Gastrocnemius medialis (tissue), 4 donors: ENCODE measurements around the gene SH2D3A. TPM values are rescaled to one million over a fixed set of nuclear protein-coding genes. Genes with fewer than 3 reads are reported as not detected.
A peak's percentile ranks its signal among the peaks of the same experiment; 100 is the strongest.

ENCODE experiments used
- ATAC-seq, 2 donors: fragments of 150-250 bp; one replicate each; pipeline ENCODE4 v1.9.1; 2016
- DNase-seq, 2 donors: peaks; one replicate each; pipeline ENCODE4 v3.0.0-alpha.2; 2019
- H3K27ac ChIP-seq, 4 donors: fragments of 200-600 bp; sonication (generic); 1 replicate in 1 of 4; 2 replicates in 3 of 4; pipeline ENCODE4 v1.5.1; 2016 to 2018; ENCODE audit warnings: mild to moderate bottlenecking in 2 of 4, moderate library complexity in 1 of 4
- H3K27me3 ChIP-seq, 3 donors: fragments of 200-600 bp; sonication (generic) in 2 of 3; 1 replicate in 1 of 3; 2 replicates in 2 of 3; pipeline versions ENCODE4 v1.5.1 to v1.6.0; 2016 to 2019; ENCODE audit warnings: mild to moderate bottlenecking in 1 of 3, moderate library complexity in 1 of 3
- H3K36me3 ChIP-seq, 2 donors: fragments of 200-600 bp; sonication (generic) in 1 of 2; one replicate each; pipeline ENCODE4 v1.5.1; 2017 to 2018
- H3K4me1 ChIP-seq, 2 donors: fragments of 200-600 bp; sonication (generic) in 1 of 2; one replicate each; pipeline ENCODE4 v1.5.1; 2016 to 2017; ENCODE audit warnings: mild to moderate bottlenecking in 2 of 2
- H3K4me3 ChIP-seq, 4 donors: fragments of 200-600 bp; sonication (generic) in 3 of 4; 1 replicate in 1 of 4; 2 replicates in 3 of 4; pipeline ENCODE4 v1.5.1; 2016 to 2019; ENCODE audit warnings: mild to moderate bottlenecking in 2 of 4
- H3K9me3 ChIP-seq, 3 donors: fragments of 200-600 bp; sonication (generic) in 2 of 3; 1 replicate in 1 of 3; 2 replicates in 2 of 3; pipeline ENCODE4 v1.5.1; 2016 to 2019
- CTCF ChIP-seq, 5 experiments: fragments of 450-650 bp in 3 of 5; fragments of 200-600 bp in 2 of 5; sonication (generic) in 2 of 5; IDR thresholded peaks in 4 of 5; conservative IDR thresholded peaks in 1 of 5; 1 replicate in 4 of 5; 2 replicates in 1 of 5; pipeline ENCODE4 v1.5.1; 2016 to 2019; ENCODE audit warnings: antibody characterized with exemption in 5 of 5, mild to moderate bottlenecking in 3 of 5, moderate library complexity in 3 of 5
- POLR2A ChIP-seq, 2 donors: fragments of 450-650 bp; IDR thresholded peaks; one replicate each; pipeline ENCODE4 v1.6.1; 2017; ENCODE audit warnings: antibody characterized with exemption in 2 of 2, mild to moderate bottlenecking in 2 of 2, moderate library complexity in 2 of 2
- in situ Hi-C, 4 donors: fragments of 200-750 bp; cut with MboI; loops; one replicate each; pipeline versions ENCODE4 v1.15.0 to v1.8.0; 2017; ENCODE audit warnings: low sequenced_read_pairs in 4 of 4
- intact Hi-C: fragments of 100-400 bp; cut with DNase I; formaldehyde crosslinking; loops from one replicate; pipeline ENCODE4 v1.15.1; 2023; ENCODE audit warnings: low total_unique reads
- total RNA-seq, 4 donors: library from RNA; depleted of rRNA; stranded (reverse); fragments of >200 nt; gene quantifications; one replicate each; pipeline versions ENCODE4 v1.1.0 to v1.2.3, GENCODE V29; 2016

The SH2D3A gene
- total RNA-seq, 4 donors from 2014 or later, result not detected

GRCh38 chr19:6718741-6719539 lies 48.3 kb downstream of the SH2D3A start:
- DNase-seq, result no peak
- Histone ChIP-seq H3K27me3 (peaks cover 0 to 2% (median 0%) of the 10 kb centered on the region in 3 donors), H3K4me1 (no peaks in the 10 kb centered on the region), H3K9me3 (no peaks in the 10 kb centered on the region), H3K4me3 (peak overlapping the region in 1 of 4 donors; percentile 8), H3K27ac (no peak overlapping the region), H3K36me3 (no peaks in the 10 kb centered on the region)
- in situ Hi-C loops (no loop called here), intact Hi-C loops (no loop called here)
- ATAC-seq, result peak in 1 of 2 donors; percentile 18
- TF ChIP-seq CTCF (IDR thresholded peaks at IDR 0.05 in 4 of 5, conservative IDR thresholded peaks at IDR 0.05 in 1 of 5) (no peak), POLR2A (IDR thresholded peaks at IDR 0.05) (no peak)

DNA sequence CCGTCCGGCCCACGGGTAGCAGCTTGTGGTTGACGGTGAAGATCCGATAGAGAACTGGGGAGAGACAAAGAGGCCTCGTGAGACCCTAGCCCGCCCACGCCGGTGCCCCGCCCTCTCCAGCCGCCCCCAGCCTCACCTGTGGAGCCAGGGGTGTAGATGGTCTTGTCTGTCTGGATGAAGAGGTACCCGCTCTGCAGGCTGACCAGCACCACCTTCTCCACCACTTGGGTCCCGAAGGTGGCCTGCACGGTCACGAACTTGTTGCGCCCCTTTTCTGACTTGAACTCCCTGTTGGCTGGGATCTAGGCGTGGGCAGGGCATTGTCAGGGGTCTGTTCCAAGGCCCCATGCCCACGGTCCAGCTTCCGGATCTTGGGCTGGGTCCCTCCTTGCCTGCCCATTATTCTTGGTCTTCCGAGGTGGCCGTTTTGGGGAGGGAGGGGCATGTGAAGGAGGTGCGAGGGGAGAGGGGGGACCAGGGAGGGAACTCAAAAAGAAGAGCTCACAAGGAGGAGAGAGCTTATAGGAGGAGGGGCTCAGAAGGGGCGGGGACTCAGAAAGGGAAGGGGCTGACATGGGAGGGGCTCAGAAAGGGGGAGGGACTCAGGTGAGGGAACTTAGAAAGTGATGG lies 49.0 kb downstream of the SH2D3A start:
- Histone ChIP-seq H3K9me3 (no peaks in the 10 kb centered on the region), H3K4me1 (no peaks in the 10 kb centered on the region), H3K36me3 (no peaks in the 10 kb centered on the region), H3K27me3 (peaks cover 0 to 2% (median 0%) of the 10 kb centered on the region in 3 donors), H3K4me3 (no peak overlapping the region), H3K27ac (no peak overlapping the region)
- in situ Hi-C loops, result no loop called here
- TF ChIP-seq CTCF (IDR thresholded peaks at IDR 0.05 in 4 of 5, conservative IDR thresholded peaks at IDR 0.05 in 1 of 5), result no peak
- TF ChIP-seq POLR2A (IDR thresholded peaks at IDR 0.05), result no peak
- no peak for ATAC-seq
- DNase-seq, result no peak
- intact Hi-C loops, result no loop called here

DNA sequence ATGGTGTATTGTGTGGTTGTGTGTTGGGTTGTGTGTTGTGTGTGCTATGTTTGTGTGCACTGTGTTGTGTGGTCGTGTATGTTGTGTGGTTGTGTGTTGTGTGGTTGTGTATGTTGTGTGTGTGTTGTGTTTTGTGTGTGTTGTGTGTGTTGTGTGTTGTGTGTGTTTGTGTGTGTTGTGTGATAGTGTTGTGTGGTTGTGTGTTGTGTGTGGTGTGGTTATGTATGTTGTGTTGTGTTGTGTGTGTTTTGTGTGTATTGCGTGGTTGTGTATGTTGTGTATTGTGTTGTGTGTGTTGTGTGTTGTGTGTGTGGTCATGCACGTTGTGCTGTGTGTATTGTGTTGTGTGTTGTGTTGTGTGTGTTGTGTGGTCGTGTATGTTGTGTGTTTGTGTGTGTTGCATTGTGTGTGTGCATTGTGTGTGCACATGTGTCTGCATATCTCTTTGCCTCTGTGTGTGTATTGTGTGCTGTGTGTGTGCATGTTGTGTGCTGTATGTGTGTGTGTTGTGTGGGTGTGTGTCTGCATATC lies 49.7 kb downstream of the SH2D3A start:
- ATAC-seq (no peak), DNase-seq (no peak)
- TF ChIP-seq CTCF (IDR thresholded peaks at IDR 0.05 in 4 of 5, conservative IDR thresholded peaks at IDR 0.05 in 1 of 5) (no peak), POLR2A (IDR thresholded peaks at IDR 0.05) (no peak)
- Histone ChIP-seq H3K27me3 (peaks cover 0 to 2% (median 0%) of the 10 kb centered on the region in 3 donors), H3K4me1 (no peaks in the 10 kb centered on the region), H3K4me3 (no peak overlapping the region), H3K36me3 (no peaks in the 10 kb centered on the region), H3K27ac (no peak overlapping the region), H3K9me3 (no peaks in the 10 kb centered on the region)
- in situ Hi-C loops, result no loop called here
- intact Hi-C loops, result no loop called here

DNA sequence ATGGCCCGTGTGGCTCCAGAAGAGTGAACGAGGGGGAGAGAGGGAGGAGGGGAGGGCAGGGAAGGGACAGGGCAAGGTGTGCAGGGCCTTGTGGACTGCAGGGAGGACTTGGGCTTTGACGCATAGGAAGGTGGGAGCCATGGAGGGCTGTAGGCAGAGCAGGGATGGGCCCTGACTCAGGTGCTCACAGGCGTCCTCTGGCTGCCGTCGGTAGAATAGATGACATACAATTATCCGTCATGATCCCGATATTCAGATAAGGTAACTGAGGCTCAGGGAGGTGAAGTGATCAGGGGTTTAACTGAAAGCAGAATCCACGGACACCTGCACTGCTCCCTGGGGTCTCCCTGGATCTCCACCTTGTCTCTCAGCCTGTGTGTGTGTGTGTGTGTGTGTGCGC lies 50.2 kb downstream of the SH2D3A start:
- in situ Hi-C loops (no loop called here), intact Hi-C loops (no loop called here)
- ATAC-seq (no peak), DNase-seq (no peak)
- Histone ChIP-seq H3K4me1 (no peaks in the 10 kb centered on the region), H3K27me3 (peaks cover 0 to 2% (median 0%) of the 10 kb centered on the region in 3 donors), H3K27ac (no peak overlapping the region), H3K36me3 (no peaks in the 10 kb centered on the region), H3K9me3 (no peaks in the 10 kb centered on the region), H3K4me3 (no peak overlapping the region)
- TF ChIP-seq CTCF (IDR thresholded peaks at IDR 0.05 in 4 of 5, conservative IDR thresholded peaks at IDR 0.05 in 1 of 5) (no peak), POLR2A (IDR thresholded peaks at IDR 0.05) (no peak)
